Type B pancreatic cell (in vitro differentiated cells): Measurements from ENCODE around the gene GPS1. TPM values are rescaled to one million over a fixed set of nuclear protein-coding genes. Genes with fewer than 3 reads are reported as not detected.

Experiments used
- DNase-seq: peaks from one replicate; pipeline ENCODE4 v3.0.0; 2021; ENCODE audit warnings: mixed read lengths; ENCODE audit not compliant: unreplicated experiment; ENCODE audit errors: extremely low spot score
- H3K27ac Mint-ChIP-seq: 2 replicates; pipeline ENCODE4 v1.8.0; 2021; ENCODE audit warnings: mild to moderate bottlenecking, mixed read lengths
- H3K27me3 Mint-ChIP-seq: 2 replicates; pipeline ENCODE4 v1.8.0; 2021; ENCODE audit warnings: mixed read lengths
- H3K36me3 Mint-ChIP-seq: 2 replicates; pipeline ENCODE4 v1.8.0; 2021; ENCODE audit warnings: mixed read lengths
- H3K4me1 Mint-ChIP-seq: one replicate; pipeline ENCODE4 v1.8.0; 2021; ENCODE audit warnings: mixed read lengths; ENCODE audit not compliant: unreplicated experiment
- H3K4me3 Mint-ChIP-seq: 2 replicates; pipeline ENCODE4 v1.8.0; 2021; ENCODE audit warnings: mild to moderate bottlenecking, mixed read lengths
- H3K9me3 Mint-ChIP-seq: 2 replicates; pipeline ENCODE4 v1.8.0; 2021; ENCODE audit warnings: mixed read lengths
- CTCF ChIP-seq: fragments of 200-600 bp; sonication (generic); conservative IDR thresholded peaks from 2 replicates; pipeline ENCODE4 v1.5.0; 2021; ENCODE audit warnings: antibody characterized with exemption, mild to moderate bottlenecking
- total RNA-seq: library from RNA; stranded (reverse); gene quantifications from 2 replicates; pipeline ENCODE4 v1.2.1, GENCODE V29; 2021; ENCODE audit warnings: low replicate concordance

GPS1 gene
- total RNA-seq, 1 donor from 2014 or later: 111 TPM

- Mint-ChIP-seq H3K27ac (no peak overlapping the region), H3K4me1 (no peaks in the 10 kb centered on the region), H3K4me3 (peak overlapping the region; percentile 75), H3K9me3 (no peaks in the 10 kb centered on the region), H3K27me3 (no peaks in the 10 kb centered on the region), H3K36me3 (no peaks in the 10 kb centered on the region)
- no peak for TF ChIP-seq CTCF
- no peak for DNase-seq
These were observed 12.9 kb downstream of the GPS1 start for GRCh38 chr17:82064433-82065192.

GRCh38 chr17:82065193-82065637, 13.5 kb downstream of the GPS1 start:
- Mint-ChIP-seq H3K27ac (no peak overlapping the region), H3K4me1 (no peaks in the 10 kb centered on the region), H3K9me3 (no peaks in the 10 kb centered on the region), H3K4me3 (peak overlapping the region; percentile 75), H3K27me3 (no peaks in the 10 kb centered on the region), H3K36me3 (no peaks in the 10 kb centered on the region)
- no peak for DNase-seq
- no peak for TF ChIP-seq CTCF

- H3K9me3 Mint-ChIP-seq: no peaks in the 10 kb centered on the region
- H3K27me3 Mint-ChIP-seq: no peaks in the 10 kb centered on the region
- peak within 1 kb of the TSS; percentile 88 for H3K4me3 Mint-ChIP-seq
- no peaks in the 10 kb centered on the region for H3K4me1 Mint-ChIP-seq
- TF ChIP-seq CTCF: no peak
- H3K36me3 Mint-ChIP-seq: no peaks in the 10 kb centered on the region
- H3K27ac Mint-ChIP-seq: peak within 1 kb of the TSS; percentile 70
- DNase-seq: no peak
These were observed 14.1 kb downstream of the GPS1 start, which contains the start of gene DUS1L for GRCh38 chr17:82065638-82066303. Gene DUS1L, minus strand, starts transcription at chr17:82065804. Its CDS starts 745 bp downstream, at chr17:82065059.

- H3K27me3 Mint-ChIP-seq: peaks cover 15% of the 10 kb centered on the region
- TF ChIP-seq CTCF: no peak
These were observed 18.9 kb downstream of the GPS1 start for GRCh38 chr17:82070611-82071010.

GRCh38 chr17:82072827-82073226, 21.1 kb downstream of the GPS1 start:
- Mint-ChIP-seq H3K4me3 (no peak overlapping the region), H3K9me3 (no peaks in the 10 kb centered on the region), H3K27me3 (peaks cover 15% of the 10 kb centered on the region), H3K27ac (no peak overlapping the region), H3K36me3 (no peaks in the 10 kb centered on the region), H3K4me1 (no peaks in the 10 kb centered on the region)
- no peak for TF ChIP-seq CTCF
- no peak for DNase-seq

More at GRCh38 chr17:82070611-82071010, 18.9 kb downstream of the GPS1 start:
- DNase-seq: no peak
- Mint-ChIP-seq H3K9me3 (no peaks in the 10 kb centered on the region), H3K36me3 (no peaks in the 10 kb centered on the region), H3K4me1 (no peaks in the 10 kb centered on the region), H3K4me3 (no peak overlapping the region), H3K27ac (no peak overlapping the region)
